PFSK-1 (cell line): ENCODE data around the gene UTP11.

ENCODE experiments used
- FOXP2 ChIP-seq: optimal IDR thresholded peaks from 2 replicates; pipeline ENCODE3; 2011; ENCODE audit warnings: borderline replicate concordance, control low read depth, inconsistent platforms; ENCODE audit not compliant: insufficient read depth; ENCODE audit errors: extremely low read length, extremely low read depth
- POLR2AphosphoS5 ChIP-seq: IDR thresholded peaks from 2 replicates; pipeline ENCODE4 v1.6.1; 2012; ENCODE audit warnings: low read depth, mild to moderate bottlenecking, control low read depth, low read length, moderate library complexity
- SIN3A ChIP-seq: IDR thresholded peaks from 2 replicates; pipeline ENCODE4 v1.6.1; 2012; ENCODE audit warnings: mild to moderate bottlenecking, low read length, moderate library complexity, borderline replicate concordance; ENCODE audit not compliant: insufficient read depth
- TAF1 ChIP-seq: IDR thresholded peaks from 2 replicates; pipeline ENCODE4 v1.6.1; 2012; ENCODE audit warnings: low read length, control low read depth, borderline replicate concordance; ENCODE audit not compliant: insufficient read depth
- TF ChIP-seq, protein P1 (sequence below), 2 experiments: IDR thresholded peaks; 2 replicates each; pipeline versions ENCODE4 v1.6.1 to v1.8.0; 2011 to 2012; ENCODE audit warnings: low read depth in 2 of 2, low read length in 2 of 2, control low read depth in 1 of 2, inconsistent platforms in 1 of 2, mild to moderate bottlenecking in 1 of 2, moderate library complexity in 1 of 2; ENCODE audit not compliant: insufficient read depth in 1 of 2

UTP11 gene

DNA sequence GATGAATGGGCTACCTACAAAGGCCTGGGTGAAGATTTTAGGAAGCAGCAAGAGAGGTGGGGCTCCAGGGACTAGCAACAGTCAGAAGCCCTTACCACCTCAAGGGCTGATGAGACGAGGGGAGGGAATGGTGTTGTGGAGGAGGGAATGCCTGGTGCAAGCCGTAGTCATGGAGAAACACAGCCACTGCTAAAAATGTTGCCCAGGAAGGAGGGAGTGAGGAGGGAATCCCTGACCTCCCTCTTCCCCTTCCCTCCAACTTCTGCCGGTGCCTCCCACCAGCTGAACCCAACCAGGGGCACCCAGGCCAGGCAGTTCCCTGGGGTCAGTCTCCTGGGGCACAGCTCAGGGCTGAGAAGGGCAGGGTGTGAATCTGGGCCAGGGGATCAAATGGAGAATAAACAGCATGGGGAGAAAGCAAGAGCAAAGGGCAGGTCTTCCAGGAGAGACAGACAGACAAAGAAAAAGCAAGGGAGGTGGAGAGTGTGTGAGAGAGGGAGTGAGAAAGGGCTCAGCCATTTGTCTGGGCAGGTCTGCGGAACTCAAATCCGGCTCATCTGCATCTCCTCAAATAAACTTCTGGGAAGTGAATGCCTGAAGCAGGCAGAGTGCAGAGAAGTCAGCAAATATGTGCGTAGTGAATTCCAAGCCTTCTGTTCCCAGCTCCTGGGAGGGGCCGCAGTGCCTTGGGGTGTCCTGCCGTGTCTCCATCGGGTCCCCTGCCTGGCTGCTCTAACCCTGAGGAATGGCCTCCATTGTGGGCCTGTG, 61.2 kb downstream of the UTP11 start:
- no peak for TF ChIP-seq SIN3A
- no peak for TF ChIP-seq FOXP2
- TF ChIP-seq, protein P1, sequence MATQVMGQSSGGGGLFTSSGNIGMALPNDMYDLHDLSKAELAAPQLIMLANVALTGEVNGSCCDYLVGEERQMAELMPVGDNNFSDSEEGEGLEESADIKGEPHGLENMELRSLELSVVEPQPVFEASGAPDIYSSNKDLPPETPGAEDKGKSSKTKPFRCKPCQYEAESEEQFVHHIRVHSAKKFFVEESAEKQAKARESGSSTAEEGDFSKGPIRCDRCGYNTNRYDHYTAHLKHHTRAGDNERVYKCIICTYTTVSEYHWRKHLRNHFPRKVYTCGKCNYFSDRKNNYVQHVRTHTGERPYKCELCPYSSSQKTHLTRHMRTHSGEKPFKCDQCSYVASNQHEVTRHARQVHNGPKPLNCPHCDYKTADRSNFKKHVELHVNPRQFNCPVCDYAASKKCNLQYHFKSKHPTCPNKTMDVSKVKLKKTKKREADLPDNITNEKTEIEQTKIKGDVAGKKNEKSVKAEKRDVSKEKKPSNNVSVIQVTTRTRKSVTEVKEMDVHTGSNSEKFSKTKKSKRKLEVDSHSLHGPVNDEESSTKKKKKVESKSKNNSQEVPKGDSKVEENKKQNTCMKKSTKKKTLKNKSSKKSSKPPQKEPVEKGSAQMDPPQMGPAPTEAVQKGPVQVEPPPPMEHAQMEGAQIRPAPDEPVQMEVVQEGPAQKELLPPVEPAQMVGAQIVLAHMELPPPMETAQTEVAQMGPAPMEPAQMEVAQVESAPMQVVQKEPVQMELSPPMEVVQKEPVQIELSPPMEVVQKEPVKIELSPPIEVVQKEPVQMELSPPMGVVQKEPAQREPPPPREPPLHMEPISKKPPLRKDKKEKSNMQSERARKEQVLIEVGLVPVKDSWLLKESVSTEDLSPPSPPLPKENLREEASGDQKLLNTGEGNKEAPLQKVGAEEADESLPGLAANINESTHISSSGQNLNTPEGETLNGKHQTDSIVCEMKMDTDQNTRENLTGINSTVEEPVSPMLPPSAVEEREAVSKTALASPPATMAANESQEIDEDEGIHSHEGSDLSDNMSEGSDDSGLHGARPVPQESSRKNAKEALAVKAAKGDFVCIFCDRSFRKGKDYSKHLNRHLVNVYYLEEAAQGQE (IDR thresholded peaks at IDR 0.05; ENCODE audit: insufficient read depth in 1 of 2, low read depth in 2 of 2, low read length in 2 of 2) = no peak
- no peak for TF ChIP-seq TAF1
- TF ChIP-seq POLR2AphosphoS5 = no peak

DNA sequence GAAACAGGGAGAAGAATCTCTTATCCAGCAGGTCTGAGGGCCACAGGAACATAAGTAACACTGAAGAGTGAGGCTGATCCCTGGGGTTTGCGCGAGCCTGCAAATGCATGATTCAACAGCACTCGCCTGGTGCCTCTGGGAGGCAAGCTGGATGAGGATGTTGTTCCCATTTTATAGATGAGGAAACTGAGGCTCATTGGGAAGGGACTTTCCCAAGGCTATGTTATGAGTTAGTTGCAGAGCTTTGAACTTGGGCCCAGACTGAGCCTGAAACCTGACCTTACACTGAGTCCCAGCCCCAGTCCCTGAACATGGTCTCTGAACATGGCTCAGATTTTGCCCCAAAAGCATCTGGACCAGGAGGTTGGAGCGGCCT, 61.8 kb downstream of the UTP11 start:
- TF ChIP-seq POLR2AphosphoS5 = no peak
